GM10266 (cell line): ENCODE measurements around the gene C2CD4C.

Experiments
- DNase-seq: peaks from one replicate; pipeline ENCODE4 v3.0.0; 2012; ENCODE audit errors: extremely low spot score
- CTCF ChIP-seq: IDR thresholded peaks from 2 replicates; pipeline ENCODE4 v1.5.1; 2012; ENCODE audit warnings: mild to moderate bottlenecking, low read depth; ENCODE audit not compliant: control insufficient read depth, insufficient read depth; ENCODE audit errors: missing control alignments

Gene C2CD4C

GRCh38 chr19:372306-372890 is 36.5 kb downstream of the C2CD4C start:
- DNase-seq: no peak
- no peak for TF ChIP-seq CTCF

- DNase-seq: no peak
- TF ChIP-seq CTCF: no peak
Observed at GRCh38 chr19:371501-372168, 37.3 kb downstream of the C2CD4C start.

GRCh38 chr19:370641-371330 is 38.2 kb downstream of the C2CD4C start:
- no peak for TF ChIP-seq CTCF
- DNase-seq: no peak

- DNase-seq: no peak
- TF ChIP-seq CTCF: no peak
Observed at GRCh38 chr19:369876-370275, 39.1 kb downstream of the C2CD4C start.

- DNase-seq: no peak
- no peak for TF ChIP-seq CTCF
Observed at GRCh38 chr19:369256-369655, 39.7 kb downstream of the C2CD4C start.

- no peak for TF ChIP-seq CTCF
- DNase-seq: no peak
Observed at GRCh38 chr19:368630-369024, 40.3 kb downstream of the C2CD4C start.
